IMR-90 (cell line): ENCODE data around the gene ZNF264. TPM values are rescaled to one million over a fixed set of nuclear protein-coding genes. Genes with fewer than 3 reads are reported as not detected.

Experiments used
- ATAC-seq: fragments of 200-7000 bp; cut with Tn5 transposase; 2 replicates; pipeline ENCODE4 v1.9.1; 2020; ENCODE audit warnings: low read depth, mild to moderate bottlenecking, moderate library complexity
- BruUV-seq: library from RNA; stranded (reverse); fragments of 400-500 nt; replicated peaks from 2 replicates; lab custom pipeline; 2021; lab: Mats Ljungman, UMichigan
- CTCF ChIA-PET: fragments of 300-600 bp; formaldehyde crosslinking; extraction: SDS; loops from one replicate; lab custom pipeline; 2021; ENCODE audit warnings: antibody characterized with exemption; lab: Yijun Ruan, JAX
- POLR2A ChIA-PET: fragments of 300-600 bp; sonication (Branson Sonifier 250); formaldehyde crosslinking; loops from one replicate; lab custom pipeline; 2022; ENCODE audit warnings: antibody characterized with exemption; ENCODE audit not compliant: unreplicated experiment; lab: Charles Lee
- DNase-seq: peaks from one replicate; pipeline ENCODE4 v3.0.0; 2013
- H2AFZ ChIP-seq: replicated peaks from 2 replicates; pipeline ENCODE3; 2013; ENCODE audit warnings: low read length, mild to moderate bottlenecking; ENCODE audit not compliant: poor library complexity
- H2AK5ac ChIP-seq: 2 replicates; pipeline ENCODE4 v1.6.1; 2013; ENCODE audit warnings: low read depth, low read length, inconsistent platforms
- H2AK9ac ChIP-seq: replicated peaks from 2 replicates; pipeline ENCODE3; 2013; ENCODE audit warnings: mild to moderate bottlenecking, low read depth, low read length, moderate library complexity; ENCODE audit not compliant: poor library complexity
- H2BK120ac ChIP-seq: 2 replicates; pipeline ENCODE4 v1.6.1; 2013; ENCODE audit warnings: low read depth, low read length, inconsistent platforms
- H2BK15ac ChIP-seq: 3 replicates; pipeline ENCODE4 v1.6.1; 2013; ENCODE audit warnings: low read depth, low read length, inconsistent platforms
- H2BK20ac ChIP-seq: 2 replicates; pipeline ENCODE4 v1.6.1; 2013; ENCODE audit warnings: low read depth, mild to moderate bottlenecking, inconsistent platforms, low read length, moderate library complexity
- H2BK5ac ChIP-seq: 2 replicates; pipeline ENCODE4 v1.6.1; 2013; ENCODE audit warnings: mild to moderate bottlenecking, low read depth, low read length, inconsistent platforms; ENCODE audit not compliant: poor library complexity, severe bottlenecking
- H3K14ac ChIP-seq: replicated peaks from 2 replicates; pipeline ENCODE4 v1.6.1; 2013; ENCODE audit warnings: low read depth, low read length, inconsistent platforms
- H3K18ac ChIP-seq: 2 replicates; pipeline ENCODE4 v1.6.1; 2013; ENCODE audit warnings: low read depth, low read length, control low read depth
- H3K23ac ChIP-seq: 2 replicates; pipeline ENCODE4 v1.6.1; 2013; ENCODE audit warnings: low read depth, low read length, inconsistent platforms
- H3K27ac ChIP-seq: 2 replicates; pipeline ENCODE4 v1.5.1; 2013; ENCODE audit warnings: mild to moderate bottlenecking, control low read depth, low read length; ENCODE audit not compliant: insufficient read depth
- H3K27me3 ChIP-seq: 2 replicates; pipeline ENCODE4 v1.6.1; 2013; ENCODE audit warnings: low read length; ENCODE audit not compliant: control insufficient read depth, insufficient read depth
- H3K36me3 ChIP-seq: 2 replicates; pipeline ENCODE4 v1.6.1; 2013; ENCODE audit warnings: low read length, mixed read lengths; ENCODE audit not compliant: control insufficient read depth, insufficient read depth
- H3K4ac ChIP-seq: 2 replicates; pipeline ENCODE4 v1.6.1; 2013; ENCODE audit warnings: low read depth, low read length, inconsistent platforms
- H3K4me1 ChIP-seq: 2 replicates; pipeline ENCODE4 v1.6.1; 2013; ENCODE audit warnings: low read length, mixed read lengths; ENCODE audit not compliant: control insufficient read depth, insufficient read depth
- H3K4me2 ChIP-seq: 2 replicates; pipeline ENCODE4 v1.6.1; 2013; ENCODE audit warnings: low read depth, mild to moderate bottlenecking, control low read depth, low read length, moderate library complexity
- H3K4me3 ChIP-seq: 2 replicates; pipeline ENCODE4 v1.5.1; 2013; ENCODE audit warnings: low read depth, mild to moderate bottlenecking, control low read depth, low read length, moderate library complexity; ENCODE audit not compliant: insufficient read depth
- H3K56ac ChIP-seq: 2 replicates; pipeline ENCODE4 v1.6.1; 2013; ENCODE audit warnings: low read length, inconsistent platforms; ENCODE audit not compliant: insufficient read depth; ENCODE audit errors: extremely low read depth
- H3K79me1 ChIP-seq, 2 experiments: 2 replicates each; pipeline ENCODE4 v1.6.1; 2013; ENCODE audit warnings: low read length in 2 of 2, inconsistent platforms in 1 of 2, low read depth in 1 of 2
- H3K9ac ChIP-seq: 2 replicates; pipeline ENCODE4 v1.6.1; 2013; ENCODE audit warnings: low read depth, low read length, control low read depth
- H3K9me1 ChIP-seq: 2 replicates; pipeline ENCODE4 v1.6.1; 2013; ENCODE audit warnings: low read length, inconsistent platforms; ENCODE audit not compliant: insufficient read depth
- H3K9me3 ChIP-seq: 2 replicates; pipeline ENCODE4 v1.6.1; 2013; ENCODE audit warnings: low read length; ENCODE audit not compliant: control insufficient read depth, insufficient read depth
- H4K20me1 ChIP-seq: 2 replicates; pipeline ENCODE4 v1.6.1; 2013; ENCODE audit warnings: low read length, inconsistent platforms; ENCODE audit not compliant: insufficient read depth
- H4K5ac ChIP-seq: 2 replicates; pipeline ENCODE4 v1.6.1; 2013; ENCODE audit warnings: mild to moderate bottlenecking, low read depth, low read length, control low read depth
- H4K8ac ChIP-seq, 2 experiments: 2 replicates each; pipeline ENCODE4 v1.6.1; 2013; ENCODE audit warnings: low read depth in 2 of 2, low read length in 2 of 2, control low read depth in 1 of 2, inconsistent platforms in 1 of 2
- H4K91ac ChIP-seq: 2 replicates; pipeline ENCODE4 v1.6.1; 2013; ENCODE audit warnings: low read depth, low read length, inconsistent platforms; ENCODE audit not compliant: insufficient read depth
- BHLHE40 ChIP-seq: fragments of 150-350 bp; IDR thresholded peaks from 2 replicates; pipeline ENCODE4 v1.6.1; 2016; ENCODE audit warnings: mild to moderate bottlenecking, low read depth, low read length
- CHD1 ChIP-seq: IDR thresholded peaks from 2 replicates; pipeline ENCODE4 v1.6.1; 2012; ENCODE audit warnings: low read depth, low read length, improper control_type of control experiment
- ELK1 ChIP-seq: fragments of 150-350 bp; IDR thresholded peaks from 2 replicates; pipeline ENCODE4 v1.6.1; 2016; ENCODE audit warnings: low read depth, mild to moderate bottlenecking, low read length, moderate library complexity, borderline replicate concordance
- MAZ ChIP-seq: IDR thresholded peaks from 2 replicates; pipeline ENCODE4 v1.6.1; 2012; ENCODE audit warnings: low read depth, mild to moderate bottlenecking, low read length, improper control_type of control experiment, moderate library complexity, borderline replicate concordance
- MXI1 ChIP-seq: IDR thresholded peaks from 2 replicates; pipeline ENCODE4 v1.6.1; 2012; ENCODE audit warnings: low read depth, mild to moderate bottlenecking, low read length, moderate library complexity, borderline replicate concordance
- NFE2L2 ChIP-seq: fragments of 150-350 bp; IDR thresholded peaks from 2 replicates; pipeline ENCODE4 v1.6.1; 2016; ENCODE audit warnings: low read depth, mild to moderate bottlenecking, low read length
- POLR2A ChIP-seq: IDR thresholded peaks from 2 replicates; pipeline ENCODE4 v1.6.1; 2012; ENCODE audit warnings: mild to moderate bottlenecking, low read depth, low read length
- RCOR1 ChIP-seq: IDR thresholded peaks from 2 replicates; pipeline ENCODE4 v1.6.1; 2012; ENCODE audit warnings: mild to moderate bottlenecking, low read length, improper control_type of control experiment; ENCODE audit not compliant: insufficient replicate concordance
- RFX5 ChIP-seq: IDR thresholded peaks from 2 replicates; pipeline ENCODE4 v1.8.0; 2012; ENCODE audit warnings: low read depth, mild to moderate bottlenecking, low read length, moderate library complexity
- SMC3 ChIP-seq: fragments of 150-350 bp; IDR thresholded peaks from 2 replicates; pipeline ENCODE4 v1.6.1; 2016; ENCODE audit warnings: low read depth, mild to moderate bottlenecking, antibody characterized with exemption, low read length, moderate library complexity
- USF2 ChIP-seq: fragments of 150-350 bp; IDR thresholded peaks from 2 replicates; pipeline ENCODE4 v1.6.1; 2017; ENCODE audit warnings: mild to moderate bottlenecking, antibody characterized with exemption, low read length, low read depth
- WGBS, 2 experiments: methylation state at CpG; one replicate each; pipeline versions ENCODE4 v1.1.5 to v1.1.7; 2013; ENCODE audit warnings: missing lambda C conversion rate in 2 of 2; ENCODE audit not compliant: insufficient read length in 1 of 2; ENCODE audit errors: extremely low coverage in 2 of 2; 5-methylcytosine and 5-hydroxymethylcytosine counted together
- dilution Hi-C: fragments of 300-500 bp; cut with HindIII; formaldehyde crosslinking; loops from one replicate; pipeline ENCODE4 v1.14.3; 2018; ENCODE audit warnings: low sequenced_read_pairs; ENCODE audit not compliant: unreplicated experiment
- in situ Hi-C: fragments of 300-500 bp; cut with MboI; formaldehyde crosslinking; loops from 3 replicates; pipeline ENCODE4 v1.14.3; 2019; ENCODE audit warnings: low sequenced_read_pairs, inconsistent platforms, mixed read lengths
- intact Hi-C: fragments of 100-400 bp; cut with micrococcal nuclease; formaldehyde crosslinking; loops from 2 replicates; pipeline ENCODE4 v1.10.0; 2022
- polyA plus RNA-seq, 3 experiments: library from polyadenylated mRNA; depleted of rRNA; stranded (reverse); fragments of >200 nt; gene quantifications; 2 replicates each; pipeline ENCODE4 v1.2.3, GENCODE V29; 2012; ENCODE audit warnings: low replicate concordance in 1 of 3
- total RNA-seq: library from RNA; depleted of rRNA; stranded (reverse); fragments of >200 nt; gene quantifications from 2 replicates; pipeline ENCODE4 v1.2.3, GENCODE V29; 2012

ZNF264 gene
- total and polyA plus RNA-seq, 2 of the 4 experiments (the other 2 are of a cell fraction): 3.5 to 31.9 TPM

- peak; percentile 23; the same call in 1 of the 2 replicates for TF ChIP-seq MXI1
- TF ChIP-seq RCOR1: no peak
- TF ChIP-seq CHD1: no peak; the same call in 1 of the 2 replicates
- TF ChIP-seq RFX5: no peak
Observed at GRCh38 chr19:57191141-57192076, at the start of gene ZNF264 (continued).

- H3K4ac ChIP-seq: no peak overlapping the region
Observed at GRCh38 chr19:57141699-57142098, 49.6 kb upstream of the ZNF264 start.

More at GRCh38 chr19:57141699-57142098, 49.6 kb upstream of the ZNF264 start:
- no CpG with 5 or more reads among the region's 4 CpGs for WGBS, 2 experiments
- H2BK5ac ChIP-seq: no peak overlapping the region
- H3K9me3 ChIP-seq: peaks cover 12% of the 10 kb centered on the region
- H3K4me1 ChIP-seq: no peaks in the 10 kb centered on the region
- TF ChIP-seq POLR2A: no peak
- no peak for TF ChIP-seq RFX5
- no peak for TF ChIP-seq SMC3
- no peak for TF ChIP-seq MAZ
- TF ChIP-seq NFE2L2: no peak
- no peak for TF ChIP-seq RCOR1
- no peak for TF ChIP-seq USF2
- no peak for TF ChIP-seq MXI1
- no peak for TF ChIP-seq ELK1
- TF ChIP-seq CHD1: no peak
- no peak for TF ChIP-seq BHLHE40
- H3K36me3 ChIP-seq: no peaks in the 10 kb centered on the region
- no peak overlapping the region for H2BK120ac ChIP-seq
- H3K27me3 ChIP-seq: no peaks in the 10 kb centered on the region
- no peak overlapping the region for H3K9ac ChIP-seq
- no peak overlapping the region for H2AFZ ChIP-seq
- no peak overlapping the region for H4K5ac ChIP-seq
- H4K8ac ChIP-seq: no peak overlapping the region
- intact Hi-C loops: no loop called here
- in situ Hi-C loops: no loop called here
- no peak overlapping the region for H2BK20ac ChIP-seq
- H2AK5ac ChIP-seq: no peak overlapping the region
- POLR2A ChIA-PET: no interaction called here
- DNase-seq: no peak
- H3K9me1 ChIP-seq: no peaks in the 10 kb centered on the region
- no peak overlapping the region for H3K4me3 ChIP-seq
- no peaks in the 10 kb centered on the region for H4K20me1 ChIP-seq
- dilution Hi-C loops: no loop called here
- no peaks in the 10 kb centered on the region for H3K79me1 ChIP-seq
- no peak overlapping the region for H3K4me2 ChIP-seq
- CTCF ChIA-PET: no interaction called here
- no peak overlapping the region for H3K56ac ChIP-seq
- BruUV-seq: no TSS peak
- no peak for ATAC-seq
- H4K91ac ChIP-seq: no peak overlapping the region
- H2BK15ac ChIP-seq: no peak overlapping the region
- H3K18ac ChIP-seq: no peak overlapping the region
- H2AK9ac ChIP-seq: no peak overlapping the region
- no peak overlapping the region for H3K23ac ChIP-seq
- H3K27ac ChIP-seq: no peak overlapping the region
- H3K14ac ChIP-seq: no peak overlapping the region
